ENCODE results near the gene PRELID1.
"Not testable (repeated sequence)": the region's sequence is repeated elsewhere in the genome, so short reads cannot be mapped to it uniquely, and the experiment has no call there.

Gene PRELID1, protein sequence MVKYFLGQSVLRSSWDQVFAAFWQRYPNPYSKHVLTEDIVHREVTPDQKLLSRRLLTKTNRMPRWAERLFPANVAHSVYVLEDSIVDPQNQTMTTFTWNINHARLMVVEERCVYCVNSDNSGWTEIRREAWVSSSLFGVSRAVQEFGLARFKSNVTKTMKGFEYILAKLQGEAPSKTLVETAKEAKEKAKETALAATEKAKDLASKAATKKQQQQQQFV

DNA sequence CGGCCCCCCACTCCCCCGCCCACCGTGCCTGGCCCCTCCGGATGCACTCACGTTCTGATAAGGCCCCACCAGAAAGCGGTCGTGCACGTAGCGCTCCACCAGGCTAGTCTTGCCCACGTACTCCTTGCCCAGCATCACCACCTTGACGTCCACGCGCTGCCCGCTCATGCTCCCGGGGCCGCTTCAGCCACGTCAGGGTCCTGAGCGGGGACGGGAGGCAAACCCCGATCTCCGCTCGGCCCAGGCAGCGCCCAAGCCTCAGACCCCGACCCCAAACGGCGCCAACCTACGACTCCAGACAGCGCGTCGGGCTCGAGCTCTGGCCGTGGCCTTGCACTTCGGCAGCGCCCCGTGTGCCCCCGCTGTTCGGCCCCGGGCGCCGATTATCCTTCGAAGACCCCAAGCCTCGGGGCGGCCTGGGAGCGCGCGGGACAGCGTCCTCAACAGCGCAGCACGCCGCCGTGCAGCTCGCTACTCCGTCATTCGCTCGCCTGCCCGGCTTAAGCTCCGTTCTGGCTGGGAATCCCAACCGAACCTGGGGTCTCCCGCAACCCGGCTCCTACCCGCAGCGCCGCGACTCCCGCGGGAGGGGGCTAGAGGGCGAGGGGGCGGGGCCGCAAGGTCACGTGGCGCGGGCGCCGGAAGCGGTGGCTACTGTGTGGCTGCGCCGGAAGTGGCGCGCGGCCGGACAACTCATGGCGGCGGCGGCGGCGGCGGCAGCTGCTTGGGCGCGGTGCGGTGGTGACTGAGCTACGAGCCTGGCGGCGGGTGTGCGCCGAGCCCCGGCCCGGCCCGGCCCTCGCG lies at the start of gene PRELID1, which contains the start of gene RAB24:
PRELID1 (plus strand) TSS at position 679 of the 804 bp plus-strand sequence. CDS start 187 bp downstream, outside the sequence.
RAB24 (minus strand) TSS at position 599 of the 804 bp plus-strand sequence; CDS start at position 168, 431 bp downstream.
- peak; percentile 77 to 86 for DNase-seq (ENCODE audit: low read depth in 2 of 2)

DNA sequence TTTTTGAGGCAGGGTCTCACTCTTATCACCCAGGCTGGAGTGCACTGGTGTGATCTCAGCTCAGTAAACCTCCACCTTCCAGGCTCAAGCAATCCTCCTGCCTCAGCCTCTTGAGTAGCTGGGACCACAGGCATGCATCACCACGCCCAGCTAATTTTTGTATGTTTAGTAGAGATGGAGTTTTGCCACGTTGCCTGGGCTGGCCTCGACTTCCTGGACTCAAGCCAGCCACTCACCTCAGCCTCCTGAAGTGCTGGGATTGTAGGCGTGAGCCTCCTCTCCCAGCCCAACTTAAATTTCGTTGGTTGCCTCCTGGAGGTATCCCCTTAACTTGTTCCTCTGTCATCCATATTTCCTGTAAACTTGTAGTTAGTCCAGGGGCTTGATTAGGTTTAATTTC lies 47.3 kb upstream of the PRELID1 start:
- DNase-seq (ENCODE audit: low read depth in 2 of 2): no peak

DNA sequence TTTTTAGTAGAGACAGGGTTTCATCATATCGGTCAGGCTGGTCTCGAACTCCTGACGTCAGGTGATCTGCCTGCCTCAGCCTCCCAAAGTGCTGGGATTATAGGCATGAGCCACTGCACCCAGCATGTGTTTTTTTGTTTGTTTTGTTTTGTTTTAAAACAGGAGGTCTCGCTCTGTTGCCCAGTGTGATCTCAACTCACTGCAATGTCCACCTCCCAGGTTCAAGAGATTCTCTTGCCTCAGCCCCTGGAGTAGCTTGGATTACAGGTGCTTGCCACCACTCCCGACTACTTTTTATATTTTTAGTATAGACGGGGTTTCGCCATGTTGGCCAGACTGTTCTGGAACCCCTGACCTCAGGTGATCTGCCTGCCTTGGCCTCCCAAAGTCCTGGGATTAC lies 44.9 kb upstream of the PRELID1 start:
- not testable (repeated sequence) for DNase-seq (ENCODE audit: low read depth in 2 of 2)

DNA sequence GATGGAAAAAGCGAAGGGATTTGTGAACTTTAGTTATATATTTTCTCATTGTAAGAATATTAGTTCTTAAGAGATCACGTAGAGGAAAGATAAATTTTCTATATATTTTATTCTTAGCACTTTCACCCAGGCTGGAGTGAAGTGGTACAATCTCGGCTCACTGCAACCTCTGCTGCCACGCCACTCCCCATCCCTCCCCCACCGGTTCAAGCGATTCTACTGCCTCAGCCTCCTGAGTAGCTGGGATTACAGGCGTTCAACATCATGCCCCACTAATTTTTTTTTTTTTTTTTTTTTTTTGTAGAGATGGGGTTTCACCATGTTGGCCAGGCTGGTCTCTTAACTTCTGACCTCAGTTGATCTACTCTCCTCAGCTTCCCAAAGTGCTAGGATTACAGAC lies 42.6 kb upstream of the PRELID1 start:
- no peak for DNase-seq (ENCODE audit: low read depth in 2 of 2)

DNA sequence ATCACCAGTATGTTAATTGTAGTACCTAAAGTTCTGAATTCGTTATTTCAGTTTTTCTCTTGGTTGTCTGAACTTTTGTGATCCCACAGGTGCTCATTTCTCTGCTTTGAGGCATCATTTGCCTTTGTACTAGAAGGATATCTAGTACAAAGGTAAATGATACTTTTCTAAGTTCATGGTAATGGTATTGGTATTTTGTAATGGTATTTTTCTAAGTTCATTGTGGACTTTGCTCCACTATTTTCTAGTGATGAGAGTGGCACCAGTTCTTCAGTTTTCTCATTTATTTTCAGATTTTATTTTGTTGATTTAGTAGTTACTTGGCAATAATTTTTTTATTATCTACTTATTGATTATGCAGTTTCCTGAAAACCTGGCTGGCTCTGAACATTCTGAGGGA lies 42.1 kb upstream of the PRELID1 start:
- no peak for DNase-seq (ENCODE audit: low read depth in 2 of 2)

DNA sequence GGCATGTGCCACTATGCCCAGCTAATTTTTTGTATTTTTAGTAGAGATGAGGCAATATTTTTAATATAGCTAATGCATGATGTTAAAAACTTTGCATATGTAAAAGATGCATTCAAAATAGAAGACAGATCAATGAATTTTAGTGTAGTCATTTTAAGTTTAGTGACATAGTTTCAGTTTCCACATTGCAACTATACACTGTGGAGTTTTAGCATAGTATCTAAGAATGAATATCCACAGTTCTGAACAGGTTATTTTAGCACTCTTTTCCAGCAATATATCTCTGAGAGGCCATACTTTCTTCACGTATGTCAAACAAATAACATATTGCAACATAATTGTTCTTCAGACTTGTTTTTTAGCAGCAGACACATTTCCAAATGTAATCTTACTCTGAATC lies 39.4 kb upstream of the PRELID1 start:
- no peak for DNase-seq (ENCODE audit: low read depth in 2 of 2)

DNA sequence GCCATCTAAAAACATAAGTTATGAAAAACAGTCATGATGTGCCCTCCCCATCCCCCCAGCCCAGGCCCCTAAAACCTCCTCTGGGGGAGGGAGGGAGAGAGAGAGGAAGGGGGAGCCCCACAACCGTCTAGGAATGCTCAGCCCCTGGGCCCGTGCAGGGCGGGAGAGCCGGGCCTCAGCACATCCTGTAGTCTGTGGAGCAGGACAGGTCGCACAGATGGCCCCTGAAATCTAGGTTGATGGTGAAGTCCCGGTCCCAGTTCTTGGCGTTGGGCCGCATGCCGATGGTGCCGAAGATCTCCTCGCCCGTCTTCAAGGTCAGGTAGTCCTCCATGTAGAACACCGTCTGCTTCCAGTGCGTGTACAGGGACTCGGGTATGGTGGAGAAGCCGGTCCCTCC lies 38.2 kb upstream of the PRELID1 start:
- no peak for DNase-seq (ENCODE audit: low read depth in 2 of 2)

DNA sequence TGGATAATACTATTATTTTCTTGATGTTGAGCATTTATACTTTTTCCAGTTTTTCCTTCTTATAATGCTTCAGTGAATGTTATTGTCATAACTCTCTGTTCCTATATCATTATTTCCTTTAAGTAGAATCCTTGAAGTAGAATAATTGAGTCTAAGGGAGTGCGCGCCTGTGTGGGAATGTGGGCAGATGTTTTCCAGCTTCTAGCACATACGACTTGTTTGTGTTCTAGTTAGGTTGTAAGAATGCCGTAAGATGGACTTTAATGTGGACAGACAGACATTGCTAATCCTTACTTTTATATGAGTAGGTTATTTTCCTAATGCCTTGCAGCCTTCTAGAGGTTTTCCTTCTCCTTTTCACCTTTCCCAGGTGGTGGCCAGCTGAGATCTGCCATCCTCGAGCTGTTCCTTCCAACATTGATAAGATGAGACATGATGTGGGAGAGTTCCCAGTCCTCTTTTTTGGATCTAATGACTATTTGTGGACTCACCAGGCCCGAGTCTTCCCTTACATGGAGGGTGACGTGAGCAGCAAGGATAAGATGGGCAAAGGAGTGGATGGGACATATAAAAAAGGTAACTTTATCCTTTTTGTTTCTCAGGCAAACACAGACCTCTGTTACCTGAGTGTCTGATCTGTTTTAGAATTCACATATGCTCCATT lies 34.2 kb upstream of the PRELID1 start:
- no peak for DNase-seq (ENCODE audit: low read depth in 2 of 2)

DNA sequence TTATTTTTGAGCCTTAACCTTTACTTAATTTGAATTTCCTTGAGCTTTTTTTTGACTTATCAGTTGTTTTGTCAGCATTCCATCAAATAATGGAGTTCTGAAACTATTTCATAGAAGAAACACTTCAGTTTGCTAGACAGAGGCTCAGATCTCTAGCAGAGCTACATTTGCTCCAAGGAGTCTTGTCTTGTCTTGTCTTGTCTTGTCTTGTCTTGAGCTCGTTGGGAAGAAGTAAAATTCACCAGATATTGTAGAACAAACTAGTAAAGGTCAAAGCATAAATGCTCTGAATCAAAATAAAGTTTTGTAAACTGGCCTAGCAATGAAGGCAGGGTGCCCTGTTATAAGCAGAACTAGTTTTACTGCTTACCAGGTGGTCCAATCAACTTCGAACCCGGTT lies 33.6 kb upstream of the PRELID1 start:
- DNase-seq (ENCODE audit: low read depth in 2 of 2): no peak

DNA sequence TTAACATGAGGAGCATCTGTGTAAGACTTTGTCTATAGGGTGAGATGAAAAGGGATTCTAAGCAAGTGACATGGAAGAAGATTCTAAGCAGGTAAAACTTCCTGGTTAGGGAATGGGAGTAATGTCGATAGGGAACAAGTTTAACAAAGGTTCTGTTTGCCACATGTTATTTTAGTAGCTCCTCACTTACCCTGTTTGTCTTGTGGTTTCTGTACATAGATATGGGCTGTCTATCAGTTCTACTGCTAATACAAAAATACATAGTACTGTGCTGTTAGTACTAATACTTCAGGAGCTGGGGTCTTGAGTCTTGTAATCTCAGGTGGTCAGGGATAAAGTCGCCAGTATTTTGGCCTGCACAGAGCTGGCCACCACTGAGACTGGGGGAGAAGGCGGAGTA lies 32.9 kb upstream of the PRELID1 start:
- no peak for DNase-seq (ENCODE audit: low read depth in 2 of 2)

DNA sequence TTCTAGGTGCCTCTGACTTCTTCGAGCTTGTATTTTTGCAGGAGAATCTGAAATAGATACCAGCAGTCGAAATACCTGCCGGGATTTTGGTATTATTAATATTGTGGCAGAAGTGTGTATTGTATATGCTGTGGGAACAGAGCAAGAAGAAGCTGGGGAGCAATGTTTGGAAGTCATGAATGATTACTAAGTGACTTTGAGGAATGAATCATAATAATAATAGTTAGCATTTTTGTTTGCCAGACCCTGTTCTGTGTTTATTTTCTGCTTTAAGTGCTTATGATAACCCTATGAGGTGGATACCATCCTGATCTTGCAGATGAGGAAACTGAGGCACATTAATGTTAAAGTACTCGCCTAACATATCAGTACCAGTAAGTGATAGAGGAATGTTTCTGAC lies 32.5 kb upstream of the PRELID1 start:
- DNase-seq (ENCODE audit: low read depth in 2 of 2): no peak

DNA sequence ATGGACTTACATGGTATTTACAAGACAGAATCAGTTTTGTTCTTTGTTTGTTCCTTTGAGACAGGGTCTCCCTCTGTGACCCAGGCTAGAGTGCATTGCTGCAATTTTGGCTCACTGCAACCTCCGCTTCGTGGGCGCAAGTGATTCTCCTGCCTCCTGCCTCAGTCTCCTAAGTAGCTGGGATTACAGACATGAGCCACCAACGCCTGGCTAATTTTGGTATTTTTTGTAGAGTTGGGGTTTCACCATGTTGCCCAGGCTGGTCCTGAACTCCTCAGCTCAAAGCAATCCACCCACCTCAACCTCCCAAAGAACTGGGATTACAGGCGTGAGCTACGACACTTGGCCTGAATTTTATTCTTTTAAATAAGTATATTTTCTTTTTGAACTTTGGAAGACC lies 27.7 kb upstream of the PRELID1 start:
- DNase-seq (ENCODE audit: low read depth in 2 of 2): no peak

DNA sequence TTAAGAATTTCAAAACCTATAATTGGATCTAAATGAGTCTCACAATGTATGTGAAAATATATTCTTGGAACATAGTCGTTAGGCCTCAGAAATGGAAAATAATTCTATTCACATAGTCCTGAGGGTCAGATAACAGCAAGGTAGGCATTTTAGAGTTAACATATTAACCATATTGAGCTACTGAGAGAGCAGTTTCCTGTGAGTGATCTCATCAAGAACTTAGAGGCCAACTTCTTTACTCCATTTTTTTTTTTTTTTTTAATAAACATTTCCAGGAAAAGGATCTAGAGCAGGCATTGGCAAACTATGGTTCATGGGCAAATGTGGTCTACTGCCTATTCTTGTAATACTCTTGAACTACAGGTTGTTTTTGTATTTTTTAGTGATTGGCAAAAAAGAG lies 26.7 kb upstream of the PRELID1 start:
- no peak for DNase-seq (ENCODE audit: low read depth in 2 of 2)

DNA sequence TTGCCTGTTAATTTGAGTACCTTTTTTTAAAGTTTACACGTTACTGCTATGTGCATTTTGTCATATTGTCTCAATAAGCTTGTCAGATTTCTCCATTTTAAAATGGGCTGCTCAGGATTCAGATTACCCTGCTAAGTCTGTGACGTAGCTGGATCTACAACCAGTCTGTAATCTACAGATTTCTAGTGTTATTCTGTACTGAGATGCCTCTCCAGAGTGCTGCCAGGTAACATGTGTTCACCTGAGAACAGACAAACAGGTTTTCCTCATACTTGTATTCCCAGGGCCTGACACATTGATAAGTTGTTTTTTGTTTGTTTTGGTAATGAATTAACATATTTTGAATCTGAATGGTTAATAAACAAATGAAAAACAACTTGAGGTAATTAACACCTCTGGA lies 15.4 kb upstream of the PRELID1 start:
- no peak for DNase-seq (ENCODE audit: low read depth in 2 of 2)

DNA sequence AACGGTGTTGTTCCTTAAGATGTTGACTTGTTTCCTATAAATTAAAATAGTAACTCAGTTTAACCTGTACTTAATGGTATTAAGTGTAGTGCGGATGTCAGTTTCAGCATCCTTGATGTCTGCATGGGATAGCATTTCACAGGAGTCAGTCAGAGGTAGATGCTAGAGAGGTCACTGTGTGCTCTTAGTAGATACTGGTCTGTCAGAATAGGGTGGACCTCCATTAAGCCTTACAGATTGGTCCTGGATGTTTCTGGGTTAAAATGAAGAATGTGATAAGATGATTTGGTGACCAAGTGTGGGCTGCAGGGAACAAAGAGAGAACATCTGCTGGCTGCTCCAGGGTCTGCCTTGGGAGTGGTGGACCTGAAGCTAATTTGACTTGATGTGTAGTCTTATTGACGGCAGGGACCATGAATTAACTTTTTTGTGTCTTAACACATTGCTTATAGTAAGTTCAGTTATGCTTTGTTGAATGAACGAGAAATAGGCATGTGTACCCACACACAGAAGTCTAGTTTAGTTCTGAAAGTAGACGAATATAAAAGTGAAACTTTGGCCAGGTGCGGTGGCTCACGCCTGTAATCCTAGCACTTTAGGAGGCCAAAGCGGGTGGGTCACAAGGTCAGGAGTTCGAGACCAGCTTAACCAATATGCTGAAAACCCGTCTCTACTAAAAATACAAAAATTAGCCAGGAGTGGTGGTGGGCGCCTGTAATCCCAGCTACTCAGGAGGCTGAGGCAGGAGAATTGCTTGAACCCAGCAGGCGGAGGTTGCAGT lies 12.6 kb upstream of the PRELID1 start:
- DNase-seq (ENCODE audit: low read depth in 2 of 2): no peak

DNA sequence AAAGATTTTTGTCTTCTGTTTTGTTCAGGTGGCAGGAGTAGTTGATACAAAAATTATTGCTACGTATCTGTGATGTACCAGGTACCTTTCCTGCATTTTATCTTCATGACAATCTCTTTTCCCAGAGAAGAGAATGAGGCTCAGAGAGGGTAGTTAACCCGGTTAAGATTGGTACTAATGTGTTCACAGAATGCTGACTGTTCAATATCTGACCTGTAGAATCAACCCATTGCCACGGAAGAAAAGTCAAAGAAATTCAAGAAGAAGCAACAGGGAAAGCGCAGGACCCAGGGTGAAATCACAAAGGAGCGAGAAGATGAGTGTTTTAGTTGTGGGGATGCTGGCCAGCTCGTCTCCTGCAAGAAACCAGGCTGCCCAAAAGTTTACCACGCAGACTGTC lies 11.9 kb upstream of the PRELID1 start:
- no peak for DNase-seq (ENCODE audit: low read depth in 2 of 2)

DNA sequence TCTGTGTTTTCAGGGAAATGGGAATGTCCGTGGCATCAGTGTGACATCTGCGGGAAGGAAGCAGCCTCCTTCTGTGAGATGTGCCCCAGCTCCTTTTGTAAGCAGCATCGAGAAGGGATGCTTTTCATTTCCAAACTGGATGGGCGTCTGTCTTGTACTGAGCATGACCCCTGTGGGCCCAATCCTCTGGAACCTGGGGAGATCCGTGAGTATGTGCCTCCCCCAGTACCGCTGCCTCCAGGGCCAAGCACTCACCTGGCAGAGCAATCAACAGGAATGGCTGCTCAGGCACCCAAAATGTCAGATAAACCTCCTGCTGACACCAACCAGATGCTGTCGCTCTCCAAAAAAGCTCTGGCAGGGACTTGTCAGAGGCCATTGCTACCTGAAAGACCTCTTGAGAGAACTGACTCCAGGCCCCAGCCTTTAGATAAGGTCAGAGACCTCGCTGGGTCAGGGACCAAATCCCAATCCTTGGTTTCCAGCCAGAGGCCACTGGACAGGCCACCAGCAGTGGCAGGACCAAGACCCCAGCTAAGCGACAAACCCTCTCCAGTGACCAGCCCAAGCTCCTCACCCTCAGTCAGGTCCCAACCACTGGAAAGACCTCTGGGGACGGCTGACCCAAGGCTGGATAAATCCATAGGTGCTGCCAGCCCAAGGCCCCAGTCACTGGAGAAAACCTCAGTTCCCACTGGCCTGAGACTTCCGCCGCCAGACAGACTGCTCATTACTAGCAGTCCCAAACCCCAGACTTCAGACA lies 9.6 kb upstream of the PRELID1 start:
- DNase-seq (ENCODE audit: low read depth in 2 of 2): no peak

DNA sequence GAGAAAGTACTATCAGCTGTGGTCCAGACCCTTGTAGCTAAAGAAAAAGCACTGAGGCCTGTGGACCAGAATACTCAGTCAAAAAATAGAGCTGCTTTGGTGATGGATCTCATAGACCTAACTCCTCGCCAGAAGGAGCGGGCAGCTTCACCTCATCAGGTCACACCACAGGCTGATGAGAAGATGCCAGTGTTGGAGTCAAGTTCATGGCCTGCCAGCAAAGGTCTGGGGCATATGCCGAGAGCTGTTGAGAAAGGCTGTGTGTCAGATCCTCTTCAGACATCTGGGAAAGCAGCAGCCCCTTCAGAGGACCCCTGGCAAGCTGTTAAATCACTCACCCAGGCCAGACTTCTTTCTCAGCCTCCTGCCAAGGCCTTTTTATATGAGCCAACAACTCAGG lies 9.0 kb upstream of the PRELID1 start:
- DNase-seq (ENCODE audit: low read depth in 2 of 2): no peak

DNA sequence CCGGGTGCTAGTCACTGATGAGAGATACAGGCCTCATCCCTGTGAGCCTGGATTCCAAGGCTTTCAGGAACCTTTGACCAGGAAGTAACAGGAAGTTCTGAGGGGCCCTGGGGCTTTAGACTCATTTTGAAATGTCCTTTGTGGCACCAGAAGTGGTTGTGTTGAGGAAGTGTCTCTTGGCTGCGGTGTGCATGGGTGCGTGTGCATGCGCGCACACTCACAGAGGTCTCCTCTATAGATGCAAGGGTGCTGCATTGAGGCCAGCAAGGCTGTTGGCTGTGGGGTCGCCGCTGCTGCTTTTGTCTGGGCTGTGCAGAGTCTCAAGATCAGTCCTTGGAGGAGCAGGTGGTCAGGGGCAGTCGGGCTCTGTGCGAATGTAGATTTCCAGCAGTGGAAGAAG lies 7.7 kb upstream of the PRELID1 start:
- no peak for DNase-seq (ENCODE audit: low read depth in 2 of 2)

DNA sequence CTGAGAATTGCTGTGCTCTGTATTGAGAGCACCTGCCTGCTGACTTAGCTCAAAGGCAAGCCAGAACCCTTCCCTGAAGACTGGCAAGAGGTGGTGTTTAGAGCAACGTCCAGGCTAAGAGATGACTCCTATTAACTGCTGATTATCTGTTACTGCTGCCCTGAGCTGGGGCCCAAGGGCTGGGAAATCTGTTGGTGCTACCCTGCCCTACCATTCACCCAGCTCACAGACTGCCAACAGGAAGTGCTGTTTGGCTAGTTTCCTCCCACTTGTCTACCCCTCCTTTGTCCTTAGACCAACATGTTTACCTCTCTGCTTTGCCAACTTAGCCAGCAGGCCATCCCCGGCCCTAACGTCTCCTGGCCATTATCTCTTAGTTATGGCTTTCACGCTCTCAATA lies 7.0 kb upstream of the PRELID1 start:
- DNase-seq (ENCODE audit: low read depth in 2 of 2): no peak

DNA sequence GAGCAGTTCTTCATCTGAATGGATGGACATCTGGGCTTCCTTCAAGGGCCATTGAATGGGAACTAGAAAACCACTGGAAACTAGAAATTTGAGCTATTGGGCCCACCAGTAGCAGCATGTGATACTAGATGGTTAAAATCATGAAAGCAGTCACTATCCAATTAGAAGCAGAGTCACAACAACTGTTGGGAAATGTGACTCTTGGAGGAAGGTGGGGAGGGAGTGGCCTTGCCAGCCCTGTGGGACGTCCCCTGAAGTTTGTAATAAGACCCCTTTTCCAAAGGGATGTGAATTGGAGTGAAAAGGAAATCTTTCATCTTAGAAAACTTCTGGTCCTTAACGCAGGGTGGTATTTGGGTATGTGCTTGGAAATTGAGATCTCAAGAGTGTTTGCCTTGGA lies 5.7 kb upstream of the PRELID1 start:
- DNase-seq (ENCODE audit: low read depth in 2 of 2): no peak

All from stimulated activated CD8-positive, alpha-beta memory T cell treated with anti-CD3 and anti-CD28 coated beads, Interleukin-7, amount 100 ng/mL, for 4 hours (primary cell).